Muscle layer of duodenum (tissue), 2 donors: Measurements from ENCODE around the gene PTPRN2.

Experiments
- H3K27ac ChIP-seq: one replicate; pipeline ENCODE4 v1.7.0; 2013; ENCODE audit warnings: mild to moderate bottlenecking, low read length
- H3K27me3 ChIP-seq: one replicate; pipeline ENCODE4 v1.7.0; 2013; ENCODE audit warnings: low read depth, mild to moderate bottlenecking, control low read depth, low read length
- H3K36me3 ChIP-seq, 2 donors: one replicate each; pipeline ENCODE4 v1.7.0; 2013; ENCODE audit warnings: low read length in 2 of 2, control low read depth in 1 of 2, mild to moderate bottlenecking in 1 of 2; ENCODE audit not compliant: insufficient read depth in 2 of 2, control insufficient read depth in 1 of 2
- H3K4me1 ChIP-seq, 2 donors: one replicate each; pipeline ENCODE4 v1.7.0; 2013; ENCODE audit warnings: low read length in 2 of 2, mild to moderate bottlenecking in 2 of 2, control low read depth in 1 of 2, moderate library complexity in 1 of 2; ENCODE audit not compliant: insufficient read depth in 2 of 2, control insufficient read depth in 1 of 2
- H3K4me3 ChIP-seq, 2 donors: one replicate each; pipeline ENCODE4 v1.7.0; 2013; ENCODE audit warnings: low read length in 2 of 2, low read depth in 1 of 2, mild to moderate bottlenecking in 1 of 2
- H3K9me3 ChIP-seq, 2 donors: one replicate each; pipeline ENCODE4 v1.7.0; 2013; ENCODE audit warnings: low read length in 2 of 2, control low read depth in 1 of 2, mild to moderate bottlenecking in 1 of 2; ENCODE audit not compliant: control insufficient read depth in 1 of 2
- donor health status: healthy.

The PTPRN2 gene

DNA sequence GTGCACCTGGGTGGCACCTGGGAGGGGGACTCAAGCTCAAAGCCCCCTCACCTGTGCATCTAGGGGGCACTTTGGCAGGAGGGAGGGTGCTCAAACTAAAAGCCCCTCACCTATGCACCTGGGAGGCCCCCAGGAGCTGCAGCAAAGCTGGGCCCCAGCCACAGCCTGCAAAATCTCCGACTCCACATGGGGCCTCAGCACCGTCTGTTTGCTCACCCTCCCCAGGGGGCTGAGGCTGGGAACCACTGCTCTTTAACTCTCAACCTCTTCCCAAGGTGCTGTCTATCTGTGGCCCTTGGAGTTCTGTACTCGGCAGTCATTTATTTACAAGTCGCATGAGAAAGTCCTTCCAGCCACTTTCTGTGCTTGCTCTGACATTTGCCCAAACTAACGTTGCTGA is 792.4 kb downstream of the PTPRN2 start:
- Histone ChIP-seq H3K4me3 (no peak overlapping the region), H3K27ac (no peak overlapping the region), H3K27me3 (no peaks in the 10 kb centered on the region), H3K9me3 (no peaks in the 10 kb centered on the region), H3K4me1 (no peaks in the 10 kb centered on the region), H3K36me3 (no peaks in the 10 kb centered on the region)

- H3K4me1 ChIP-seq: no peaks in the 10 kb centered on the region
- H3K27me3 ChIP-seq: no peaks in the 10 kb centered on the region
- H3K36me3 ChIP-seq: no peaks in the 10 kb centered on the region
- no peaks in the 10 kb centered on the region for H3K9me3 ChIP-seq
- H3K4me3 ChIP-seq: no peak overlapping the region
- no peak overlapping the region for H3K27ac ChIP-seq
Observed at GRCh38 chr7:157794746-157795065, 792.9 kb downstream of the PTPRN2 start.

- no peak overlapping the region for H3K27ac ChIP-seq
- no peaks in the 10 kb centered on the region for H3K27me3 ChIP-seq
- no peaks in the 10 kb centered on the region for H3K4me1 ChIP-seq
Observed at GRCh38 chr7:157793973-157794745, 793.5 kb downstream of the PTPRN2 start.

GRCh38 chr7:157793087-157793353 is 794.6 kb downstream of the PTPRN2 start:
- H3K9me3 ChIP-seq: no peaks in the 10 kb centered on the region
- H3K4me1 ChIP-seq: no peaks in the 10 kb centered on the region
- no peaks in the 10 kb centered on the region for H3K27me3 ChIP-seq
- H3K27ac ChIP-seq: no peak overlapping the region
- H3K4me3 ChIP-seq: no peak overlapping the region
- no peaks in the 10 kb centered on the region for H3K36me3 ChIP-seq

More at GRCh38 chr7:157793973-157794745, 793.5 kb downstream of the PTPRN2 start:
- no peaks in the 10 kb centered on the region for H3K36me3 ChIP-seq
- no peaks in the 10 kb centered on the region for H3K9me3 ChIP-seq
- H3K4me3 ChIP-seq: no peak overlapping the region

GRCh38 chr7:157792241-157793086 is 795.2 kb downstream of the PTPRN2 start:
- Histone ChIP-seq H3K4me3 (no peak overlapping the region), H3K4me1 (no peaks in the 10 kb centered on the region), H3K27me3 (no peaks in the 10 kb centered on the region), H3K27ac (no peak overlapping the region), H3K36me3 (no peaks in the 10 kb centered on the region), H3K9me3 (no peaks in the 10 kb centered on the region)

DNA sequence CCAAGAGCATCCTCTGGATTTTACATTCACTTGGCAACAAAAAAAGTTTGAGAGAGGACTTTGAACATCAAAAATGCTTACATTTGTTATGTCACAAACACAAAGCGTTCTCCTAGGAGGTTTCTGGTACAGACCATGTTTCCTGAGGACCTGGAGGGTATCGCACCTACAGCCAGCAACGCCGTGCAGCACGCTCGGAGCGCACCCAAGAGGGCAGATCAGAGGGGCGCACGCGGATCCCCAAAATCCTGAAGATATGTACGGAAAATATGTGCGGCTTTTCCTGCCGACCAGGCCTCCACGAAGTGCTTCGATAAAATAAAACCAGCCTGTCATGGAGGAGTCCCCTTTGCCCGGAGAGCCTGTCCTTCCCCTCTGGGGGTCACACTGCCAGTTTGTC is 796.0 kb downstream of the PTPRN2 start:
- no peaks in the 10 kb centered on the region for H3K36me3 ChIP-seq
- H3K4me3 ChIP-seq: no peak overlapping the region
- no peaks in the 10 kb centered on the region for H3K9me3 ChIP-seq

GRCh38 chr7:157791261-157791660 is 796.4 kb downstream of the PTPRN2 start:
- Histone ChIP-seq H3K27ac (no peak overlapping the region), H3K4me1 (no peaks in the 10 kb centered on the region), H3K27me3 (no peaks in the 10 kb centered on the region), H3K9me3 (no peaks in the 10 kb centered on the region), H3K4me3 (no peak overlapping the region), H3K36me3 (no peaks in the 10 kb centered on the region)

More for the DNA sequence above, 796.0 kb downstream of the PTPRN2 start:
- H3K27me3 ChIP-seq: no peaks in the 10 kb centered on the region
- no peaks in the 10 kb centered on the region for H3K4me1 ChIP-seq
- no peak overlapping the region for H3K27ac ChIP-seq

- Histone ChIP-seq H3K4me3 (no peak overlapping the region), H3K9me3 (no peaks in the 10 kb centered on the region), H3K4me1 (no peaks in the 10 kb centered on the region), H3K27me3 (no peaks in the 10 kb centered on the region), H3K36me3 (no peaks in the 10 kb centered on the region), H3K27ac (no peak overlapping the region)
Observed at GRCh38 chr7:157789942-157790341, 797.7 kb downstream of the PTPRN2 start.

DNA sequence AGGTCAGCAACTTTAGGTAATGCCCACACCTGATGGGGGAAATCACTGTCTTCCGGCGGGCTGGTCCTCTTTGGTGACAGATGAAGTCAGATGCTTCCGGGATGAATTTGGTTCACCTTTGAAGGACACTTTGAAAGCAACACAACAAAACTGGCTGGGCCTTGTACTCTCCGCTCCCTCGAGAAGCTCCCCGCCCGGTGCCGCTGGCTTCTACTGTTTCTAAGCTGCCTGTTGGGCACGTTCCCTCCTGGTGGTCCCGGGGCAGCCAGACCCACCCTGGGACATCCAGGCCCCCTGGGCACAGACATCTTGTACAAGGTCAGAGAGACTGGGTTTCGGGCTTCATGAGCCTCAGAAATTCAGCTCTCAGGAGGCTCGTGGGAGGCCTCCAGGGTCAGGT is 798.5 kb downstream of the PTPRN2 start:
- Histone ChIP-seq H3K27ac (no peak overlapping the region), H3K4me1 (no peaks in the 10 kb centered on the region), H3K9me3 (no peaks in the 10 kb centered on the region), H3K27me3 (no peaks in the 10 kb centered on the region), H3K36me3 (no peaks in the 10 kb centered on the region), H3K4me3 (no peak overlapping the region)

- H3K36me3 ChIP-seq: no peaks in the 10 kb centered on the region
- no peaks in the 10 kb centered on the region for H3K9me3 ChIP-seq
- no peaks in the 10 kb centered on the region for H3K27me3 ChIP-seq
- H3K27ac ChIP-seq: no peak overlapping the region
- no peak overlapping the region for H3K4me3 ChIP-seq
- no peaks in the 10 kb centered on the region for H3K4me1 ChIP-seq
Observed at GRCh38 chr7:157788573-157788972, 799.0 kb downstream of the PTPRN2 start.

- Histone ChIP-seq H3K4me1 (no peaks in the 10 kb centered on the region), H3K27me3 (no peaks in the 10 kb centered on the region), H3K9me3 (no peaks in the 10 kb centered on the region), H3K36me3 (no peaks in the 10 kb centered on the region), H3K27ac (no peak overlapping the region), H3K4me3 (no peak overlapping the region)
Observed at GRCh38 chr7:157787275-157787701, 800.3 kb downstream of the PTPRN2 start.
